PC-9 (cell line): Measurements from ENCODE around the gene TMEM92.
"Not testable (repeated sequence)": the region's sequence is repeated elsewhere in the genome, so short reads cannot be mapped to it uniquely, and the experiment has no call there.

Experiments used
- EZH2 ChIP-seq: fragments of 200-600 bp; sonication (generic); IDR thresholded peaks from 2 replicates; pipeline ENCODE4 v1.8.0; 2017; ENCODE audit warnings: antibody characterized with exemption, low read depth
- TF ChIP-seq, protein P1 (sequence below): fragments of 200-600 bp; sonication (generic); conservative IDR thresholded peaks from 2 replicates; pipeline ENCODE4 v1.6.1; 2017; ENCODE audit warnings: mixed run types, antibody characterized with exemption, mild to moderate bottlenecking, moderate library complexity

DNA sequence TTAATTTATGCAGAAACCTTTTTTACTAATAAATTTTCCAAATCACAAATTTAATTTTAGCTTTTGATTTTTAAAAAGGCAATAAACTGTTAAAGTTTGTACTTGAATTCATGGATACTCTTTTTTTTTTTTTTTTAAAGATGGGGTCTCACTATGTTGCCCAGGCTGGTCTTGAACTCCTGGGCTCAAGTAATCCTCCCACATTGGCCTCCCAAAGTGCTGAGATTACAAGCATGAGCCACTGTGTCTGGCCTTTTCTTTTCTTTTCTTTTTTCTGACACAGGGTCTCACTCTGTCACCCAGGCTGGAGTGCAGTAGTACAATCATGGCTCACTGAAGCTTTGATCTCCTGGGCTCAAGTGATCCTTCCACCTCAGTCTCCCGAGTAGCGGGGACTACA lies 42.4 kb downstream of the TMEM92 start:
- not testable (repeated sequence) for TF ChIP-seq EZH2
- TF ChIP-seq, protein P1, sequence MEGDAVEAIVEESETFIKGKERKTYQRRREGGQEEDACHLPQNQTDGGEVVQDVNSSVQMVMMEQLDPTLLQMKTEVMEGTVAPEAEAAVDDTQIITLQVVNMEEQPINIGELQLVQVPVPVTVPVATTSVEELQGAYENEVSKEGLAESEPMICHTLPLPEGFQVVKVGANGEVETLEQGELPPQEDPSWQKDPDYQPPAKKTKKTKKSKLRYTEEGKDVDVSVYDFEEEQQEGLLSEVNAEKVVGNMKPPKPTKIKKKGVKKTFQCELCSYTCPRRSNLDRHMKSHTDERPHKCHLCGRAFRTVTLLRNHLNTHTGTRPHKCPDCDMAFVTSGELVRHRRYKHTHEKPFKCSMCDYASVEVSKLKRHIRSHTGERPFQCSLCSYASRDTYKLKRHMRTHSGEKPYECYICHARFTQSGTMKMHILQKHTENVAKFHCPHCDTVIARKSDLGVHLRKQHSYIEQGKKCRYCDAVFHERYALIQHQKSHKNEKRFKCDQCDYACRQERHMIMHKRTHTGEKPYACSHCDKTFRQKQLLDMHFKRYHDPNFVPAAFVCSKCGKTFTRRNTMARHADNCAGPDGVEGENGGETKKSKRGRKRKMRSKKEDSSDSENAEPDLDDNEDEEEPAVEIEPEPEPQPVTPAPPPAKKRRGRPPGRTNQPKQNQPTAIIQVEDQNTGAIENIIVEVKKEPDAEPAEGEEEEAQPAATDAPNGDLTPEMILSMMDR = not testable (repeated sequence)
